HEK293 (cell line): ENCODE measurements around the gene SLU7.

Experiments
- CTCF ChIA-PET: fragments of 350-600 bp; formaldehyde crosslinking; extraction: SDS; loops from one replicate; lab custom pipeline; 2021; ENCODE audit warnings: antibody characterized with exemption; lab: Yijun Ruan, JAX
- POLR2A ChIA-PET: fragments of 300-600 bp; formaldehyde crosslinking; extraction: SDS; loops from one replicate; lab custom pipeline; 2020; ENCODE audit warnings: antibody characterized with exemption, inconsistent platforms; lab: Yijun Ruan, JAX
- H3K27ac ChIP-seq: fragments of 200-500 bp; sonication (Bioruptor generic); 2 replicates; pipeline ENCODE4 v1.5.1; 2014; ENCODE audit warnings: low read depth, low read length, control low read depth, inconsistent platforms; ENCODE audit errors: extremely low read depth
- H3K36me3 ChIP-seq, 2 experiments: fragments of 200-500 bp in 1 of 2; sonication (Bioruptor generic) in 1 of 2; 1 replicate in 1 of 2; 2 replicates in 1 of 2; pipeline ENCODE4 v1.5.1; 2014 to 2017; ENCODE audit warnings: inconsistent platforms in 2 of 2, low read length in 2 of 2; ENCODE audit not compliant: control insufficient read depth in 2 of 2, insufficient read depth in 1 of 2
- H3K4me1 ChIP-seq: fragments of 200-500 bp; sonication (Bioruptor generic); 2 replicates; pipeline ENCODE4 v1.5.1; 2014; ENCODE audit warnings: mild to moderate bottlenecking, low read length, inconsistent platforms; ENCODE audit not compliant: control insufficient read depth, insufficient read depth
- H3K4me3 ChIP-seq: 2 replicates; pipeline ENCODE4 v1.5.1; 2011; ENCODE audit warnings: low read depth, mild to moderate bottlenecking, control low read depth, low read length, moderate library complexity
- H3K9me3 ChIP-seq: fragments of 200-500 bp; sonication (Bioruptor generic); 2 replicates; pipeline ENCODE4 v1.5.1; 2014; ENCODE audit warnings: low read depth, low read length, inconsistent platforms; ENCODE audit not compliant: control insufficient read depth, insufficient read depth
- GFI1B ChIP-seq: fragments of 450-650 bp; formaldehyde crosslinking; IDR thresholded peaks from 2 replicates; pipeline ENCODE4 v1.5.1; 2016; ENCODE audit warnings: missing biosample characterization, missing genetic modification characterization
- ZBTB11 ChIP-seq: fragments of 450-650 bp; formaldehyde crosslinking; conservative IDR thresholded peaks from 2 replicates; pipeline ENCODE4 v1.5.1; 2016; ENCODE audit warnings: low read depth, missing biosample characterization, missing genetic modification characterization
- ZBTB7A ChIP-seq: fragments of 450-650 bp; formaldehyde crosslinking; IDR thresholded peaks from 2 replicates; pipeline ENCODE4 v1.5.1; 2016; ENCODE audit warnings: low read depth, missing biosample characterization, missing genetic modification characterization
- ZNF112 ChIP-seq: fragments of 450-650 bp; formaldehyde crosslinking; IDR thresholded peaks from 2 replicates; pipeline ENCODE4 v1.5.0; 2017; ENCODE audit warnings: missing biosample characterization, missing genetic modification characterization
- ZNF114 ChIP-seq: fragments of 450-650 bp; formaldehyde crosslinking; IDR thresholded peaks from 2 replicates; pipeline ENCODE4 v1.5.0; 2017; ENCODE audit warnings: missing biosample characterization, missing genetic modification characterization
- ZNF138 ChIP-seq: fragments of 450-650 bp; formaldehyde crosslinking; IDR thresholded peaks from 2 replicates; pipeline ENCODE4 v1.5.1; 2016; ENCODE audit warnings: missing biosample characterization, missing genetic modification characterization, borderline replicate concordance
- ZNF155 ChIP-seq: fragments of 450-650 bp; formaldehyde crosslinking; IDR thresholded peaks from 2 replicates; pipeline ENCODE4 v1.5.1; 2016; ENCODE audit warnings: missing biosample characterization, missing genetic modification characterization
- ZNF175 ChIP-seq: fragments of 450-650 bp; formaldehyde crosslinking; IDR thresholded peaks from 2 replicates; pipeline ENCODE4 v1.5.1; 2016; ENCODE audit warnings: missing biosample characterization, missing genetic modification characterization
- ZNF23 ChIP-seq: fragments of 450-650 bp; formaldehyde crosslinking; IDR thresholded peaks from 2 replicates; pipeline ENCODE4 v1.5.1; 2016; ENCODE audit warnings: missing biosample characterization, missing genetic modification characterization, borderline replicate concordance
- ZNF423 ChIP-seq: fragments of 450-650 bp; formaldehyde crosslinking; IDR thresholded peaks from 2 replicates; pipeline ENCODE4 v1.5.1; 2016; ENCODE audit warnings: missing biosample characterization, missing genetic modification characterization
- ZNF449 ChIP-seq: fragments of 450-650 bp; formaldehyde crosslinking; IDR thresholded peaks from 2 replicates; pipeline ENCODE4 v1.5.1; 2017; ENCODE audit warnings: missing biosample characterization, mild to moderate bottlenecking, missing genetic modification characterization, moderate library complexity
- ZNF501 ChIP-seq: fragments of 450-650 bp; formaldehyde crosslinking; IDR thresholded peaks from 2 replicates; pipeline ENCODE4 v1.5.1; 2016; ENCODE audit warnings: missing biosample characterization, missing genetic modification characterization
- ZNF571 ChIP-seq: fragments of 450-650 bp; formaldehyde crosslinking; IDR thresholded peaks from 2 replicates; pipeline ENCODE4 v1.5.0; 2017; ENCODE audit warnings: missing biosample characterization, missing genetic modification characterization
- ZNF654 ChIP-seq: fragments of 450-650 bp; formaldehyde crosslinking; IDR thresholded peaks from 2 replicates; pipeline ENCODE4 v1.5.1; 2016; ENCODE audit warnings: low read depth, missing biosample characterization, missing genetic modification characterization
- ZNF660 ChIP-seq: fragments of 450-650 bp; IDR thresholded peaks from 2 replicates; pipeline ENCODE4 v1.5.1; 2018; ENCODE audit warnings: missing biosample characterization, mild to moderate bottlenecking, missing genetic modification characterization
- ZNF776 ChIP-seq: fragments of 450-650 bp; formaldehyde crosslinking; IDR thresholded peaks from 2 replicates; pipeline ENCODE4 v1.5.0; 2017; ENCODE audit warnings: missing biosample characterization, missing genetic modification characterization, borderline replicate concordance
- ZSCAN16 ChIP-seq: fragments of 450-650 bp; formaldehyde crosslinking; IDR thresholded peaks from 2 replicates; pipeline ENCODE4 v1.5.1; 2016; ENCODE audit warnings: missing biosample characterization, missing genetic modification characterization
- TF ChIP-seq, protein P1 (sequence below): fragments of 450-650 bp; formaldehyde crosslinking; IDR thresholded peaks from 2 replicates; pipeline ENCODE4 v1.5.1; 2016; ENCODE audit warnings: missing biosample characterization, missing genetic modification characterization
- TF ChIP-seq, protein P2 (sequence below): fragments of 450-650 bp; IDR thresholded peaks from 2 replicates; pipeline ENCODE4 v1.5.1; 2018; ENCODE audit warnings: missing biosample characterization, missing genetic modification characterization

Gene SLU7

DNA sequence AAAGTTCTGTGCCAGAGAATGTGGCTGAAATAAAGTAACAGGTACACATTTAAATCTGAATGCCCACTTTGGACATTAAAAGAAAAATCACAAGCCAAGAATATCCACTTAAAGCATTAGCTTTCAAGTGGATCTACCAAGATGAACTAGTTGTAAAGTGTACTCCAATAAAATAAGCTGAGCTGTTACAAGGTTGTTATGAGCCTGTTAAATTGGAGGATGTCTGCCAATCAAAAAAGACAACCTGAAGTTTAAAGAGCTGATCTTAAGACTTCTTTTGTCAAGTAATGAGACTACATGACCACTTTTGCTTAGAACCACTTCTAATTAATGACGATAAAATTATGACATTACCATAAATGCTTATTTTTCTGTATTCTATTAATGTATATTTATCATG is 21.4 kb downstream of the SLU7 start:
- ChIA-PET CTCF (interaction anchor here (0.7 to 0.9 kb wide), 3 partner anchors 33 to 376 kb away, joined by 3 to 4 read pairs (median 4); no protein-coding TSS in a partner anchor), POLR2A (no interaction called here)
- Histone ChIP-seq H3K9me3 (no peaks in the 10 kb centered on the region), H3K4me3 (no peak overlapping the region), H3K27ac (no peak overlapping the region), H3K36me3 (peaks cover 13 to 28% of the 10 kb centered on the region in 2 experiments), H3K4me1 (peaks cover 5% of the 10 kb centered on the region)
- TF ChIP-seq ZSCAN16 (no peak), ZNF776 (tag by site-specific recombination) (no peak), ZNF138 (tag by site-specific recombination) (no peak), ZBTB7A (tag by site-specific recombination) (no peak), ZNF114 (tag by site-specific recombination) (no peak), ZNF571 (tag by site-specific recombination) (no peak)

GRCh38 chr5:160395111-160395510 is 23.8 kb downstream of the SLU7 start:
- Histone ChIP-seq H3K27ac (no peak overlapping the region), H3K9me3 (no peaks in the 10 kb centered on the region), H3K4me3 (no peak overlapping the region), H3K4me1 (peaks cover 5% of the 10 kb centered on the region), H3K36me3 (peaks cover 0 to 15% of the 10 kb centered on the region in 2 experiments)
- ChIA-PET POLR2A (no interaction called here), CTCF (interaction anchor here (1.1 to 3.7 kb wide), 2 partner anchors 18 to 373 kb away, joined by 3 to 21 read pairs; no protein-coding TSS in a partner anchor)
- TF ChIP-seq ZNF155 (tag by site-specific recombination) (no peak), ZNF501 (tag by site-specific recombination) (no peak), ZNF112 (tag by site-specific recombination) (no peak), ZNF23 (tag by site-specific recombination) (no peak), ZNF423 (tag by site-specific recombination) (no peak)
- TF ChIP-seq, protein P1, sequence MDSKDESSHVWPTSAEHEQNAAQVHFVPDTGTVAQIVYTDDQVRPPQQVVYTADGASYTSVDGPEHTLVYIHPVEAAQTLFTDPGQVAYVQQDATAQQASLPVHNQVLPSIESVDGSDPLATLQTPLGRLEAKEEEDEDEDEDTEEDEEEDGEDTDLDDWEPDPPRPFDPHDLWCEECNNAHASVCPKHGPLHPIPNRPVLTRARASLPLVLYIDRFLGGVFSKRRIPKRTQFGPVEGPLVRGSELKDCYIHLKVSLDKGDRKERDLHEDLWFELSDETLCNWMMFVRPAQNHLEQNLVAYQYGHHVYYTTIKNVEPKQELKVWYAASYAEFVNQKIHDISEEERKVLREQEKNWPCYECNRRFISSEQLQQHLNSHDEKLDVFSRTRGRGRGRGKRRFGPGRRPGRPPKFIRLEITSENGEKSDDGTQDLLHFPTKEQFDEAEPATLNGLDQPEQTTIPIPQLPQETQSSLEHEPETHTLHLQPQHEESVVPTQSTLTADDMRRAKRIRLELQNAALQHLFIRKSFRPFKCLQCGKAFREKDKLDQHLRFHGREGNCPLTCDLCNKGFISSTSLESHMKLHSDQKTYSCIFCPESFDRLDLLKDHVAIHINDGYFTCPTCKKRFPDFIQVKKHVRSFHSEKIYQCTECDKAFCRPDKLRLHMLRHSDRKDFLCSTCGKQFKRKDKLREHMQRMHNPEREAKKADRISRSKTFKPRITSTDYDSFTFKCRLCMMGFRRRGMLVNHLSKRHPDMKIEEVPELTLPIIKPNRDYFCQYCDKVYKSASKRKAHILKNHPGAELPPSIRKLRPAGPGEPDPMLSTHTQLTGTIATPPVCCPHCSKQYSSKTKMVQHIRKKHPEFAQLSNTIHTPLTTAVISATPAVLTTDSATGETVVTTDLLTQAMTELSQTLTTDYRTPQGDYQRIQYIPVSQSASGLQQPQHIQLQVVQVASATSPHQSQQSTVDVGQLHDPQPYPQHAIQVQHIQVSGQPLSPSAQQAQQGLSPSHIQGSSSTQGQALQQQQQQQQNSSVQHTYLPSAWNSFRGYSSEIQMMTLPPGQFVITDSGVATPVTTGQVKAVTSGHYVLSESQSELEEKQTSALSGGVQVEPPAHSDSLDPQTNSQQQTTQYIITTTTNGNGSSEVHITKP, result no peak

GRCh38 chr5:160390787-160391696 is 27.8 kb downstream of the SLU7 start:
- POLR2A ChIA-PET, result interaction anchor here (0.7 to 1.7 kb wide), 3 partner anchors 9 to 1934 kb away, joined by 3 to 18 read pairs (median 6); partner anchors contain the start of gene FAM200C
- peaks cover 0 to 12% of the 10 kb centered on the region in 2 experiments; a peak in 2 of 3 replicates for H3K36me3 ChIP-seq
- no peak overlapping the region for H3K4me3 ChIP-seq
- H3K27ac ChIP-seq, result no peak overlapping the region
- H3K4me1 ChIP-seq, result no peaks in the 10 kb centered on the region
- no peaks in the 10 kb centered on the region for H3K9me3 ChIP-seq
- TF ChIP-seq ZBTB11 (no peak), GFI1B (tag by site-specific recombination) (no peak), ZNF449 (no peak), ZNF660 (tag by site-specific recombination) (peak; percentile 29; the same call in 1 of the 2 replicates), ZNF175 (no peak), ZNF654 (tag by site-specific recombination) (peak; percentile 26; the same call in 1 of the 2 replicates)
- TF ChIP-seq, protein P2, sequence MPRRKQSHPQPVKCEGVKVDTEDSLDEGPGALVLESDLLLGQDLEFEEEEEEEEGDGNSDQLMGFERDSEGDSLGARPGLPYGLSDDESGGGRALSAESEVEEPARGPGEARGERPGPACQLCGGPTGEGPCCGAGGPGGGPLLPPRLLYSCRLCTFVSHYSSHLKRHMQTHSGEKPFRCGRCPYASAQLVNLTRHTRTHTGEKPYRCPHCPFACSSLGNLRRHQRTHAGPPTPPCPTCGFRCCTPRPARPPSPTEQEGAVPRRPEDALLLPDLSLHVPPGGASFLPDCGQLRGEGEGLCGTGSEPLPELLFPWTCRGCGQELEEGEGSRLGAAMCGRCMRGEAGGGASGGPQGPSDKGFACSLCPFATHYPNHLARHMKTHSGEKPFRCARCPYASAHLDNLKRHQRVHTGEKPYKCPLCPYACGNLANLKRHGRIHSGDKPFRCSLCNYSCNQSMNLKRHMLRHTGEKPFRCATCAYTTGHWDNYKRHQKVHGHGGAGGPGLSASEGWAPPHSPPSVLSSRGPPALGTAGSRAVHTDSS (tag by site-specific recombination), result no peak
- CTCF ChIA-PET, result interaction anchor here (0.6 to 3.1 kb wide), 28 partner anchors 10 to 1572 kb away, joined by 3 to 17 read pairs (median 3); partner anchors contain the start of genes C1QTNF2 and FAM200C
